ENCODE measurements around the gene HOXA10.

The HOXA10 gene

GRCh38 chr7:27165089-27165995 is 8.8 kb downstream of the HOXA10 start, which contains the start of gene HOXA9:
Gene HOXA9, minus strand, starts transcription at chr7:27165537. Its CDS starts 80 bp downstream, at chr7:27165457.
- DNase-seq, result no peak

- no peak for DNase-seq
Observed at GRCh38 chr7:27164367-27165088, 9.6 kb downstream of the HOXA10 start.

GRCh38 chr7:27164045-27164366 is 10.1 kb downstream of the HOXA10 start:
- DNase-seq, result no peak

- no peak for DNase-seq
Observed at GRCh38 chr7:27163288-27164044, 10.7 kb downstream of the HOXA10 start.

- DNase-seq, result no peak
Observed at GRCh38 chr7:27162561-27163287, 11.4 kb downstream of the HOXA10 start.

GRCh38 chr7:27161721-27162560 is 12.2 kb downstream of the HOXA10 start:
- no peak for DNase-seq

GRCh38 chr7:27161214-27161720 is 12.9 kb downstream of the HOXA10 start:
- DNase-seq, result no peak

GRCh38 chr7:27160546-27161213 is 13.4 kb downstream of the HOXA10 start:
- peak; percentile 86 for DNase-seq

GRCh38 chr7:27160145-27160545 is 14.0 kb downstream of the HOXA10 start:
- DNase-seq, result no peak

GRCh38 chr7:27159266-27160144 is 14.6 kb downstream of the HOXA10 start:
- DNase-seq, result peak; percentile 1

- peak; percentile 1 for DNase-seq
Observed at GRCh38 chr7:27158436-27159265, 15.5 kb downstream of the HOXA10 start.

GRCh38 chr7:27157702-27158431 is 16.3 kb downstream of the HOXA10 start:
- peak; percentile 1 for DNase-seq

GRCh38 chr7:27156916-27157701 is 17.0 kb downstream of the HOXA10 start:
- DNase-seq, result peak; percentile 1

- DNase-seq, result no peak
Observed at GRCh38 chr7:27156508-27156898, 17.6 kb downstream of the HOXA10 start, which contains the start of gene HOXA7. Gene HOXA7, minus strand, starts transcription at chr7:27156675. Its CDS starts 130 bp downstream, at chr7:27156545.

GRCh38 chr7:27155816-27156507 is 18.2 kb downstream of the HOXA10 start:
- peak; percentile 7 for DNase-seq
